Stimulated activated CD4-positive, alpha-beta T cell treated with anti-CD3 and anti-CD28 coated beads, TNF-alpha, amount 100 ng/mL, for 1 hour (primary cell): ENCODE data around the gene MYO3A.
"Not testable (repeated sequence)": the region's sequence is repeated elsewhere in the genome, so short reads cannot be mapped to it uniquely, and the experiment has no call there.

ENCODE experiments used
- DNase-seq, 3 donors: peaks; one replicate each; pipeline ENCODE4 v3.0.0-alpha.2; 2020; ENCODE audit warnings: low read depth in 3 of 3, low spot score in 1 of 3

Gene MYO3A

GRCh38 chr10:25982107-25982506, 48.1 kb downstream of the MYO3A start:
- no peak for DNase-seq

DNA sequence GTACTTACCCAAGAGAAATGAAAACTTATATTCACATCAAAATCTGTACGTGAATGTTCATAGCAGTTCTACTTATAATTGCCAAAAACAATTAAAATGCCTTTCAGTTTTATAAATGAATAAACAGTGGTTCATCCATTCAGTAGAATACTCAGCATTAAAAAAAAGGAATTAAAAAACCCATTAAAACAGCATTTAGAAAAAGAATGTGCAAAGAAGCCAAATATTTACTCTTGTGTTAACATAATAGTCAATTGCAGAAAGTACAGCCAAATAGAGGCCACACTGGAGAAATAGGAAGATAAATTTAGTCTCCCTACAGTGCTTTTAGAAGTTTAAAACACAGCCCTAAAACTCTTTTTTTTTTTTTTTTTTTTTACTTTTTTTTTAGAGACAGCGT, 54.6 kb downstream of the MYO3A start:
- no peak for DNase-seq

DNA sequence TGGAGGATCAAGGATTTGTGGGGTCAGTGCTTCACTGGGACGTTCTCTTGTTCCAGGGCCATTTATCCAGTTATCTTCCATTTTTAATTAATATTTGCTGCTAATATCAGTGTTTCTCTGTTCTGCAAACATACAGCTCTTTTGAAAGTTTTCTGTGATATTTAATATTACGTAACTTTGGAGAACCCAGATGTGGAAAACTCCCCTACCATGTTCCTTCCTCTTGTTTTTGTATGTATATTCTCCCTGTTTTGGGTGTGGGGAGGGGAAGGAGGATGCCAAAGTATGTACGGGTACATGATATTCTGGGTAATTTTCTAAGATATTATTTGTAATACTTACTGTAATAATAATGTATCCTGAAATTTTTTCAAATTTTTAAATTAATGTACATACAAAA, 55.9 kb downstream of the MYO3A start:
- DNase-seq, result no peak

DNA sequence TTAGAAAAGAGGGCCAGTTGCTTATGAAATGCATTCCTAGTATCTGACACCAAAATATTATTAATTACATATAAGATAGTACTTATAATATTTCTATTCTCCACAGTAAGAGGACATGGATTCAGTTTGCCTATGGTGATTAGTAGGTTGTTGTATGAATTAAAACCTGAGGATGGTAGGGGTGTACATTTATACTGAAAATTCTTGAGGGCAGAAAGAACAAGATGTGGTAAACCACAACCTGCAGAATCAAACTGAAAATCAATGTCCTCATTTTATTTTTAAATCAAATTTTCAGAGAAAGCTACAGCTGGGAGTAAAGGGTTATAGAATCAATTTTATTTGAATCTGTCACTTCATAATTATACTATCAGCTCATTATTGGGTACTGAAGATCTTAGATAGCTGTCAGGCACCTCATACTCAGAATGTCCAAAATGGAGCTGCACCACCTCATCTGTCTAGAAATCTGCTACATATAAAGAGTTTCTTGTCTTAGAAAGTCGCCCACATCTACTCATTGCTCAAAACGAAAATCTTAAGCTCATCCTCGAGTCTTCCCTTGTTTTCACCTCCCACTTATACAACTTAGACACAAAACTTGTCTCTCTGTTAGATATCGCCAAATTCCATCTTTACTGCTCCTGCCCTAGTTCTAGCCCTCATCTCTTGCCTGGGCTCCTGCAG, 65.4 kb downstream of the MYO3A start:
- DNase-seq, result no peak

DNA sequence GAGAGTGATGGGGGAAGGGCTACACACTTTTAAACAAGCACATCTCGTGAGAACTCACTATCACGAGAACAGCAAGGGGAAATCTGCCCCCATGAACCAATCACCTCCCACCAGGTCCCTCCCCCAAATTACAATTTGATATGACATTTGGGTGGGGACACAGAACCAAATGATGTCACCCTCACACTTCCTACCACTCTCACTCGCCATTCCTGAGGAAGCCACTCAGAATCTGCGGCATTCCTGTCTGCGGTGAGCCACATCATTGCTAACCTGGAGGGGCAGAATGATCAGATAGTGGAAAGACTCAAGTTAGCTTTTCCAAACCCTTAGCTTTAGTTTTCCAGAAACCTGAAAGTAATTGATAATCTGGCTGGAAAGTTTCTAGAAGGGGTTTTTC, 66.9 kb downstream of the MYO3A start:
- no peak for DNase-seq

DNA sequence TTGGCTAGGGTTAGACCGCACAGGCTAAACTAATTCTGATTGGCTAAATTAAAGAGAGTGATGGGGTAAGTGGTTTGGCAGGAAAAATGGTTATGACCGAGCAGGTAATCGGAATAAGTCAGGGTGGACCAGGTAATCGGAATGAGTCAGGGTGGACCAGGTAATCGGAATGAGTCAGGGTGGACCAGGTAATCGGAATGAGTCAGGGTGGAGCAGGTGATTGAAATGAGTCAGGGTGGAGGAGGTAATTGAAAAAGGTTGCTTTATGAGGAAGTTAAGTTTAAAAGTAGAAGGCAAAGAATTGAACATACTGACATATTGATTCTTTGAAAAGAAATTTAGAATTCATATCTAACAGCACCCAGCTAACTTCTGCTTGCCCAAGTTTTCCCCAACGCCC, 68.4 kb downstream of the MYO3A start:
- not testable (repeated sequence) for DNase-seq

GRCh38 chr10:26015092-26015491, 81.1 kb downstream of the MYO3A start:
- DNase-seq, result no peak

DNA sequence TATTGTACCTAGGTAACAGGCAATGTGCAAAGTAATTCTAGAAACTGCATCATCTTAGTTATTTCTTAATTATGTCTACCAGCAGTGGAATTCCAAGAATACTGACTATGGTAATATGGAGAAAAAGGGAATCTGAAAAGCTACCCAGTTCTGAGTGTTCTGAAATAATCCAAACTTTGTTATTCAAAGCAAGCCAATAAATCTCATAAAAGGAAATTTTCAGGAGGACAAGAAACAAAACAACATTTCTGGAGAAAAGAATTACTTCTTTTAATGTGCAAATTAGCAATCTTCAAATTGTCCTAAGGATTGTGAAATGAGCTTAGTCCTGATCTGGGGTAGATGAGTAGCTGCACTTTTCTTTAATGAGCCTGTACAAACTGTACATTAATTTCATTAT, 88.8 kb downstream of the MYO3A start:
- DNase-seq, result no peak

DNA sequence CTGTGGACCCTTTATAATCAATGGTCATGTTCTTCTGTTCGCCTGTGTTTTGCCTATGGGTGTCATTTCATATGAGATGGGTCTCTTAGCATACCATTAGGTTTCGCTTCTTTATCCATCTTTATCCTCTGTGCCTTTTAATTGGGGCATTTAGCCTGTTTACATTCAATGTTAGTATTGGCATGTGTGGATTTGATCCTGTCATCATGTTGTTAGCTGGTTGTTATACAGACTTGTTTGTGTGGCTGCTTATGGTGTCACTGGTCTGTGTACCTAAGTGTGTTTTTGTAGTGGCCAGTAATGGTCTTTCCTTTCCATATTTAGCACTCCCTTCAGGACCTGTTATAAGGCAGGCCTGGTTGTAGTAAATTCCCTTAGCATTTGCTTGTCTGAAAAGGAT, 90.3 kb downstream of the MYO3A start:
- no peak for DNase-seq

DNA sequence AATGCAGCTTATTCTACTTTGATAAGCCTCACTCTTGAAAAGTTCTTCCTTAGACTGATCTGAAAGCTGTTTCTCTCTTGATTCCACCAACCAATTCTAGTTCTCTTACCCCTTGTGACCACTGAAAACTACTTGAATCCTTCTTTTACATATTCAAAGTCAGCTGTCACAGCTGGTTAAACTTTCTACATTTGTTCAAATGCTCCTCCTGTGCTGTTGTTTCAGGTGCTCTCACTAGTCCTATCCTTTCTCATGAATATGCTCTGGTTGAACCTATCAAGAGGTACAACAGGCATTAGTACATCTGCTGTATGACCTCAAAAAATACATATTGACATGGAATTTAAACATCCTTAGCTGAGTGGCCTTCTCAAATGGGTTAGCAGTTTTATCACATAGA, 91.5 kb downstream of the MYO3A start:
- DNase-seq, result no peak

- no peak for DNase-seq
These were observed 95.8 kb downstream of the MYO3A start for GRCh38 chr10:26029858-26030257.

DNA sequence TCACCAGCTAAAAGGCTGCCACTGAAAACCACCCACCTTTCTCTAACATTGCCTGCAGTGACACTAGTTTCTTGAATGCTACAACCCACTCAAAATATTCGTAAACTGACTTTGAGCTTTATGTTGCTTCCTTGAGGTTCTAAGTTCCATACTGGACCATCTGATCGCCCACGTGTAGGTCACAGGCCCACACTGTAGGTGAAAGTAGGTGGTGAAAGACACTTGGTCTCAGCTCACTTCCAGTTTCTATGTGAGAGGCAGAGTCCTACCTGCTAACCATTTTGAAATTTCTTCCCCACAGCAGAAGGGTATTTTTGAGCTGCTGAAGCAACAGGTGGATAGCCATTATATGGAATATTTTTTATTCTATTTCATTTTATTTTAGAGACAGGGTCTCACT, 97.3 kb downstream of the MYO3A start:
- DNase-seq, result no peak

GRCh38 chr10:26043469-26043868, 109.4 kb downstream of the MYO3A start:
- DNase-seq, result no peak

DNA sequence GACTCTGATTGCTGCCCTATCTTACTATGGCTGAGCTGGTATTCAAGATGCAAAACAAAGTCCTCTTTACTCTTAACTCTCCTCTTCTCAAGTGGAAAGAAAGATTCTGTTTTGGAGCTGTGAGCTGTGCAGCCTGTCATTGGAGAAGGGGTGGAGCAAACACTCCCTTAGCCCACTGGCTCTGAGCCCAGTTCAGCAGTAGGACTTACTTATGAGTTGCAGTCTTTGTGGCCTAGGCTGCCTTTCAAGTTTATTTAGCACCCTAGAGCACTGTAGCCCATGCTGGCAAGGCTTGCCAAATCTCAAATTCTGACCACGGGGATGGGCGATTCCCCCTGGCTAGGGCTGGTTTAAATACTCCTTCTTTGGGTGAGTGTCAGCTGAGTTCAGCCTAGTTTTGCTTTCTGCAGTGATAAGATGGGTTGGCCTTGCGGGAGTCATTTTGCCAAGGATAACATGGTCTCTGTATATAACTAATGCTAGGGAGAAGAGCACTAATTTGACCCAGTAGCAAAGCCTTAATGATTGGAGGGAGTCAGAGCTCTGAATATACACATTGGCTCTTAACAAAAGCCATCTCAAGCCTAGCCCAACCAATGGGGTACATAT, 110.2 kb downstream of the MYO3A start:
- no peak for DNase-seq

- DNase-seq, result no peak
These were observed 112.2 kb downstream of the MYO3A start for GRCh38 chr10:26046073-26046700.

DNA sequence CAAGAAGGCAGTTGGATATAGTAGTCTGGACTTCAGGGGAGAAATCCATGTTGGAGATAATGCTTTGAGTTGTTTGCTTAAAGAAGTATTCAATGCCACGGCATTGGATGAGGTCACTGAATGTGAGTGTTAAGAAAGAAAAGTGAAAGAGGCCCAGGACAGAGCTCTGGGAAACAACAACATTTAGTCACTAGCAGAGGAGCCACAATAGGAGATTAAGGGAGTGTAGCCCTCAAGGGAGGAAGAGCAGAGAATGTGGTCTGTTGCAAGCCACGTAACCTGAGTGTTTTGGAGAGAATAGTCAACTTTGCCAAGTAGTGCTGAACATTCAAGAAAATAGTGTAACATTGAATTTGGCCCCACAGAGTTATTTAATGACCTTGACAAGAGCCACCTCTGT, 114.7 kb downstream of the MYO3A start:
- no peak for DNase-seq

- DNase-seq, result no peak
These were observed 118.3 kb downstream of the MYO3A start for GRCh38 chr10:26052326-26052725.

- no peak for DNase-seq
These were observed 123.4 kb downstream of the MYO3A start for GRCh38 chr10:26057466-26057865.

- no peak for DNase-seq
These were observed 130.1 kb downstream of the MYO3A start for GRCh38 chr10:26064106-26064505.

DNA sequence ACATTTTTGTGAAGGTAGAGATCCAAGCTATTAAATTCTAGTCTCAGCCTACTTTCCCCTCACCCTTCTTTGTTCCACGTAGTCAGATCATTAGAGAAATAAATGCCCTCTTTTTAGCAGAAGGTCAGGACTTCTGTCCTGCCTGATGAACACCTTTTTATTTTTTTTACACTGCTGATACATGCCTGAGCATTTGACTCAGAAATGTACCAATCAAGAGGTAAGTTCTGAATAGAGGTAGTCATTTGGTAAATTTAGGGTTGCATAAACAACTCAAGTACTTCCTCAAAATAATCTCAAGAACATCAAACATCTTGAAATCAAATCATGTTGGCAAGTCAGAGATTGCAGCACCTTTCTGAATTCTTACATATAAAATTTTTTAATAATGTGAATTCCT, 133.7 kb downstream of the MYO3A start:
- DNase-seq, result no peak

DNA sequence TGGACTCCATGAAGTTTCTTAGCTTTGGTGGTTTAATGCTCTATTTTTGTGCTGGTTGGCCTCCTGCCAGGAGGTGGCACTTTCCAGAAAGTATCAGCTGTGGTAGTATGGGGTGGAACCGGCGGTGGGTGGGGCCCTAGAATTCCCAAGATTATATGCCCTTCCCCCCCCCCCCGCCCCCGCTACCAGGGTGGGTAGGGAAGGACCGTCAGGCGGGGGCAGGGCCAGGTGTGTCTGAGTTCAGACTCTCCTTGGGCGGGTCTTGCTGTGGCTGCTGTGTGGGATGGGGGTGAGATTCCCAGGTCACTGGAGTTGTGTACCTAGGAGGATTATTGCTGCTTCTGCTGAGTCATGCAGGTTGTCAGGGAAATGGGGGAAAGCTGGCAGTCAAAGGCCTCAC, 146.9 kb downstream of the MYO3A start:
- DNase-seq, result not testable (repeated sequence)

DNA sequence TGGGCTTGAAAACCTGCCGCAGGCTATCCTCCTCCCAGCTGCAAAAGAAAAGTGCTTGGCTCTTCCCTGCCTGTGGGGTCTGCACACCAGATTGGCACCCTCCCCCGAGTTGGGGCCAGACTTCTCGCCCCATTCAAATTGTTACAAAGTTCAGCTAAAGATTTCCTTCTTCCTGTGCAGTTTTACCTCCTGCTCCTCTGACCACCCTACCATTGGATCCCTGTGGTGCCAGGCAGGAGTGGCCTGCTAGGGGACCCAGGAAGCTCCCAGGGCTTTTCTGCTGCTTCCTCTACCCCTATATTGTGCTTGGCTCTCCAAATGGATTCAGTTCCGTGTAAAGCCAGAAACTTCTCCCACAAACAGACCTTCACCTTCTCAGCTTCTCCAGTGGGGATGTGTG, 147.4 kb downstream of the MYO3A start:
- DNase-seq, result no peak

GRCh38 chr10:26085549-26085948, 151.5 kb downstream of the MYO3A start:
- no peak for DNase-seq
